HG03520 (cell line): Measurements from ENCODE around the gene KLHL35.
"Not testable (repeated sequence)": the region's sequence is repeated elsewhere in the genome, so short reads cannot be mapped to it uniquely, and the experiment has no call there.

ENCODE experiments used
- ATAC-seq: cut with Tn5 transposase; IDR thresholded peaks from one replicate; pipeline ENCODE4 v1.9.1; 2021; ENCODE audit warnings: mild to moderate bottlenecking, moderate library complexity; ENCODE audit not compliant: unreplicated experiment

Gene KLHL35

DNA sequence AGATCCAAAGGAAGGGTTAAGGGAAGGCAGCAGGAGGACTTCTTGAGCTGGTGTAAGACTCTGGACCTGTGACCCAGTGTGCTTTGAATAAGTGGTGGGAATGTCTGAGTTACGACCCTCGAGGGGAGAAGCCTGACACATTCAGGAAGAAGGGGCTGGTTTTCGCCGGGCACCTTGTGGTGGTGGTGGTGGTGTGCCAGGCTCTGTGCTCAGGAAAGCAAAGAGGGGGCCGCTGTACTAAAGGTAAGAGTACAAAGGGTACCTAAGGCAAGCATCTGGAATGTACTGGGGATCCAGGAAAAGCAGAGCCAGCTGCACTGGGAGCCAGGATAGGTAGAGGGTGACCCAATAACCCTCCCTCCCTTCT is 6.3 kb downstream of the KLHL35 start:
- no peak for ATAC-seq

DNA sequence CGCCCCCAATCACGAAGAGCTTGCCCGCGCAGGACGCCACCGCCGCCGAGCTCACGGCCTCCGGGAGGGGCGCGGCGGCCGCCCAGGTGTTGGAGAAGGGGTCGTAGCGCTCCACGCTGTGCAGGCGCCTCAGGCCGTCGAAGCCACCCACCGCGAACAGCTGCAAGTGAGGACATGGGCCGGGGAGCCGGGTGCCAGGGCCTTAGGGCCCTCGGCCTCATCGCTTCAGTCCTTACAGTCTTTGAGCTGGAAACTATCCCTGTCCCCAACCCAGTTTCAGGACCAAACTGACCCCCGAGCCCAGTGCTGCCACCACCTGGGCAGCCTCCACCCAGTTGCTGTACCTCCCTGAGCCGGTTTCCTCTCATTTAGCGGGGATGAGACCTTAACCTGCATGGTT is 7.6 kb downstream of the KLHL35 start:
- ATAC-seq: no peak

DNA sequence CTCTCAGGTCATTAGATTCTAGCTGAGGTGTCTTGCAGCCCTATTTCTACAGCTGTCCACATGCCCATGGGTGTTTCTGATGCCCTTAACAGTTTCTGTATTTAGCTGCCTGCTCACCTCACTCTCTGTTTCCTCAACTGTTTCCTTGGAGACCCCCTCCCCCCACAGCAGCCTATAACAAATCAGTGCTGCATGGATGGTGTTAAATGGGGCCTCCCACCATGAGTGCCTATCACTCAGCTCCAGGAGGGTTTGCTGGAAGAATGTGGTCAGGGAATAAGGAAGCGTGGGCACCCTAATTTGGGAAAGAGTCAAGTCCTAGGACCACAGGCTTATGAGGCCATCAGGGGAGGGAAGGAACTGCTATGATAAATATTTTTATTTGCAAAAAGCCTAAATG is 8.6 kb downstream of the KLHL35 start:
- no peak for ATAC-seq

DNA sequence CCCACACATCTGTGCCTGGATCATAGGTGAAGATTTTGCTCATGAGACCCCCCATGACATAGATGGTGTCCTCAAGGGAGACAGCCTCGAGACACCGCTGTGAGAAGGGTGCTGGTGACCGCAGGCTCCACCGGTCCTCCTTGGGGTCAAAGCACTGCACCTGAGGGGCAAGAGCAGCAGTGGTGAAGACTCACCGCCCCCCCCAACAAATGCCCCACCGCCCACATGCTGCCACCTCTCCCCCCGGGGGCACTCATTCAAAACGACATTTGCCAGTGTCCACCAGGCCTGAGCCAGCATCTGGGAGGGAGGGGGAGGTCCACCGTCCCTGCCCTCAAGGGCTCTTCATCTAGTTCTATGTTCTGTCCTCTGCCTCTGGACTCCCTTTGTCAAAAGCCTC is 9.3 kb downstream of the KLHL35 start:
- no peak for ATAC-seq

DNA sequence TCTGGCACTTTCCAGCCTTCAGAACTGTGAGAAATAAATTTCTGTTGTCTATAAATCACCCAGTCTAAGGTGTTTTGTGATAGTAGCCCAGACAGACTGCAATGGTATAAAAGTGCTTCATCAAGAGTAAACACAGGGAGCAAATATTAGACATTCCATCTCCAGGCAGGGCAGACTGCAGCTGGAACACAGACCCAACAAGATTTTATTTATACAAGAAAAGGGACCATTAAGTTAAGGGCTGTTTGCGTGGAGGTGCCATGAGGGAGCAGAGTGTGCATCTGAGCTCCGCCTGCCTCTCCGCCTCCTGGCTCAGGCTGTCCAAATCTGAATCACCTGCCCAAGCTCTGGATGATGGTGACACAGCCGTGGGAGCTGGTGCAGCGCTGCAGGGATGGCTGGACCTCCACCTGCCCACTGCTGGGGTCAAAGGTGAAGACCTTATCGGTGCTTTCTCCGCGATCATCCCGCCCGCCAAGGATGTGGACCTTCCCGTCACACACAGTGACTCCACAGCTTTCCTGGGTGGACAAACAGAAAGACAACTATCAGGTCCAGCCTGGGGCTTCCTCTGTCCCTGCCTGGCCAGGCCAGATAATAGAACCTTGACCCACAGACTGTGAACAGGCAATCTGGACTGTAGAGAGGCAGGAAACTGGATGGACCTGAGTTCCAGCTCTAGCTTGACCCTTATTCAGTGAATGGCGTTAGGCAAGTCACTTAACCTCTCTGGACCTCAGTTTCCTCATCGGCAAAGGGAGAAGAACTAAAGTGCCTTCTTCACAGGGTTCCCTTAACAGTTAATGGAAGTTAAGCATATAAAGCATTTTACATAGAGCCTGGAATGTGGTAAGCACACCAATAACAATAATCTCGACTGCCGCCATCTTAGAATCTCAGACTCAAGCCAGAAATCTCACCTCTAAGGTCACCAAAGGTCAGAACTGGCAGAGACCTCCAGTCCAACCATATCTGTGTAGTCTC is 10.5 kb downstream of the KLHL35 start:
- ATAC-seq: no peak

DNA sequence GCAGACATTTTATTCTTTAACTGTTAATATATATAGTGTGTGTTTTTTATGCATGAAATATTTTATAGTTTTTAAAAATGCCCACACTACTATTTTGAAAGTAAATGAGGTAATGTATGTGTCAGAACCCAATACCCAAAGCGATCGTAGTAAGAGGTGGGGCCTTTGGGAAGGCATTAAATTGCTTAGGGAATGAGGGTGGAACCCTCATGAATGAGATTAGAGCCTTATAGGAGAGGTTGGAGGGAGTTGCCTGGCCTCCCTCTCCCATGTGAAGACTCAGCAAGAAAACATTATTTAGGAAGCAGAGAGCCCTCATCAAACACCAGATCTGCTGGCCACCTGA is 11.1 kb downstream of the KLHL35 start:
- ATAC-seq: no peak

DNA sequence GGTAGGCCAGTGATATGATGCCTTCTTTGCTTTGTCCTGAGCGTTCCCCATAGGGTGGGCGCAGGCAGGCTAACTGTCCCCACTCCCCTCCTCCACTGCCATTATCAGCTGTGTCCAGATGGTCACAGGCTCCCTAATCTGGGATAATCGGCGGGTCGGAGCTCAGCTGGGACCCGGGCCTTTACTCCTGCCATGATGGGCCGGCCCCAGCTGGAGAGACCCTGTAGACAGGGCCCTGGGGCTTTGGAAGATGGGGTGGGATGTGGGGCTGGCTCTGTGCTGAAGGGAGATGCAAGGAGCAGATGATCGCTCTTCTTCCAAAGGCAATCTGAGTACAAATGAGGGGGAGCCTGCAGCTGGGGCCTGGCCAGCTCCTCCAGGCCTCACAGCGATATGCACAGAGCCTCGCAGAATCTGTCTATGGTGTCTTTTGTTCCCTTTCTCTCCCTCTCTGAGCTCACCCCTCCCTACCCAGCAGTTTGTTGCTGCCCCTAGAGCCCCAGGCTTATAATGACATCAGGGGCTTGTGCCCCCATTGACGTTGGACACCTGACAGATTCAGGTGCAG is 11.9 kb downstream of the KLHL35 start:
- ATAC-seq: no peak

DNA sequence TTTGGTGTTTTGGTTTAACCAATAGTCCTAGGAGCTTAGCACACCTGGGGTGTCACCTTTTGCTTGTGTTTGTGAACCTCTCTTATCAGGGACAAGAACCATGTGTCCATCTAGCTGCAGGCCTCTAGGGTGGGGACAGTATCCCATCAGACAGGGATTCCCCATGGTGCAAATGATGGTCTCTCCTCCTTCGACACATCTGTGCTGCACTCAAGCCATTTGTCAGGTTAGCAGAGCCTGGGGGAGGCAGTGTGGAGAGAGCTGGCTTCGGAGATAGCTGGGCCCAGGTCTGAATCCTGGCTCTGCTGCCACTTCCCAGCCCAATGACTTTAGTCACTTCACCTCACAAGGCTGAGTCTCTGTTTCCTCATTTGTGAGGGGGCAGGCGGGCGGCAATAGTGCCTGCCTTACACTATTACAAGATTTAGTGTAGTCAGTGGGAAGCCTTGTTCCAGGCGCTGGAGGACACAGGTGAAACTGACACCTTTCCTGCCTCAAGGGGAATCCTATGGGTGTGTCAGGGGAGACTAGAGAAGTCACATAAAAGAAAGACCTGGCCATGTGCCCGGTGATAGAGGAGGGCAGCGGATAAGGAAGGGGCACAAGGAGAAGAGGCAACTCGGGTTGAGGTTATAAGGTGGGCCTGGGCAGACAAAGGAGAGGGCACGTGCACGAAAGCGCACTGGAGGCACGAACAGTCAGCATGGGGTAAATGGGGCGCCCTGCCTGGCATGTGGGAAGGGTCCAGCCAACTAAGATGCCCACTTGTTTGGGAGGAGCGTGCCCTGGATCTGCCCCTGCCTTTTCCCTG is 12.6 kb downstream of the KLHL35 start:
- ATAC-seq: no peak

DNA sequence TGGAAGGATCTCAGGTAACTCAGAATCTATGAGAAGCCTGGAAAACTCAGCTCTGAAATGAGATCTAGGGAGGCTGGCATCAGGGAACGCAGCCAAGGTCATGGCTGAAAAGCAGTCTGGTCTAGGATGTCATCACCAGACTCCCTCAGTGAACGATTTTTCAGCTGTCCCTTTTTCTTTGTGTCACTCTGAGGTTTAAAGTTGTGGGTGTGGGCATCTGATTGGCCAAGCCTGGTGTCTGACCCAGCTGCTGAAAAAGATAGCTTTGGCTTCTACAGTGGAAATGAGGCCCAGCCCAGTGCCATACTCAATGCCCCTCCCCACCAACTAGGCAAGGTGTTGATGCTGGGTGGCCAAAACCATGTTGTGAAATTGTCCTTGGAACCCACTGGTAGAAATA is 19.1 kb downstream of the KLHL35 start:
- no peak for ATAC-seq

DNA sequence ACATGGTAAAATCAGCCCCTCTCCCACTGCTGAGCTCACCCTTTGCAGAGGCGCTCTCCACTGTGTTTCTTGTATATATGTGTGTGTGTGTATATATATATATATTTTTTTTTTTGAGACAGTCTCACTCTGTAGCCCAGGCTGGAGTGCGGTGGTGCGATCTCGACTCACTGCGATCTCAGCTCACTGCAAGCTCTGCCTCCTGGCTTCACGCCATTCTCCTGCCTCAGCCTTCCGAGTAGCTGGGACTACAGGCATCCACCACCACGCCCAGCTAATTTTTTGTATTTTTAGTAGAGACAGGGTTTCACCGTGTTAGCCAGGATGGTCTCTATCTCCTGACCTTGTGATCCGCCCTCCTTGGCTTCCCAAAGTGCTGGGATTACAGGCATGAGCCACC is 19.9 kb downstream of the KLHL35 start:
- not testable (repeated sequence) for ATAC-seq

DNA sequence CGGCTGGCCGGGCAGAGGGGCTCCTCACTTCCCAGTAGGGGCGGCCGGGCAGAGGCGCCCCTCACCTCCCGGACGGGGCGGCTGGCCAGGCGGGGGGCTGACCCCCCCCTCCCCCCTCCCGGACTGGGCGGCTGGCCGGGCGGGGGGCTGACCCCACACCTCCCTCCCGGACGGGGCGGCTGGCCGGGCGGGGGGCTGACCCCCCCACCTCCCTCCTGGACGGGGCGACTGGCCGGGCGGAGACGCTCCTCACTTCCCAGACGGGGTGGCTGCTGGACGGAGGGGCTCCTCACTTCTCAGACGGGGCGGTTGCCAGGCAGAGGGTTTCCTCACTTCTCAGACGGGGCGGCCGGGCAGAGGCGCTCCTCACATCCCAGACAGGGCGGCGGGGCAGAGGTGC is 23.0 kb downstream of the KLHL35 start:
- not testable (repeated sequence) for ATAC-seq

DNA sequence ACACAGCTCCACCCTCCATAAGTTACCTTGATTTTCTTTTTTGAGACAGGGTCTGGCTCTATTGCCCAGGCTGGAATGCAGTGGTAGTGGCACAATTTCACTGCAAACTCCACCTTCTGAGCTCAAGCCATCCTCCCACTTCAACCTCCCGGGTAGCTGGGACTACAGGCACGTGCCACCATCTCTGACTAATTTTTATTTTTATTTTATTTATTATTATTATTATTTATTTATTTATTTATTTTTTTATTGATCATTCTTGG is 24.1 kb downstream of the KLHL35 start:
- no peak for ATAC-seq

DNA sequence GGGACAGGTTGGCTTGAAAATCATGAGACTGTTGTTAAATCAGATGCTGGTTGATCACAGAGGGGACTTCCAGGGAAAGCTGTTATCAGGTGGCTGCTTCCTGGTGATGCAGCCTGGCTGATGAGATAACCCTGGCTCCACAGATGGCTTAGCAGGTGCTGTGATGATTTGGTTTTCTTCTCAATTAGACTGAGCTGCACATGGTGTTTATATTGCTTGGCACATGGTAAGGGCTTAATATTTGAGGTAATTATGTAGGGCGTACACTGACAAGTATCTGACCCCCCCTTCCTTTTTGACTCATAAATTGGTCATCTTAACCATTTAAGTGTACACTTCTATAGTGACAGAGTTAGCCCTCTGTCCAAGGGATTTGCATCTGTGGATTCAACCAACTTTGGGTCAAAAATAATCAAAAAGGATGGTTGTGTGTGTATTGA is 26.6 kb downstream of the KLHL35 start:
- ATAC-seq: no peak

DNA sequence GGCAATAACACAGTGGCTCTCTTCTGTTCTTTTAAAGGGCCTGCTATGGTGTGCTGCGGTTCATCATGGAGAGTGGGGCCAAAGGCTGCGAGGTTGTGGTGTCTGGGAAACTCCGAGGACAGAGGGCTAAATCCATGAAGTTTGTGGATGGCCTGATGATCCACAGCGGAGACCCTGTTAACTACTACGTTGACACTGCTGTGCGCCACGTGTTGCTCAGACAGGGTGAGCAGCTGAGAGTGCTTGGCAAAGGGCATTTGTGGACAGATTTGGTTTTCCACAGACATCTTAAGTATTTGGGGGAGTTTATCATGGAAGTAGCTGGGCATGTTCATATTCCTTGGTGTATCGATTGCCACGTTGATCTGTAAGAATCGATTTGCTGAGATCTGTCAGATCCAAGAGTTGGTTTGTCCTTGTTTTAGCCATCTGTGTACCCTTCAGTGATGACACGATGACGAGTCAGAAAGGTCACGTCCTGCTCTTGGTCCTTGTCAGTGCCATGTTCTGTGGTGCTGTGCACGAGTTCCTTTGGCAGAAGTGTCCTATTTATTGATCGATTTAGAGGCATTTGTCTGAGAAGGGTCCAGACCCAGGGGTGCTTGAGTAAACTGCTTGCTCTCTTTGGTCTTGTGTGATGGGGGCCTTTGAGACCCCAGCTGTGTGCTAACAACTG is 28.9 kb downstream of the KLHL35 start:
- no peak for ATAC-seq

DNA sequence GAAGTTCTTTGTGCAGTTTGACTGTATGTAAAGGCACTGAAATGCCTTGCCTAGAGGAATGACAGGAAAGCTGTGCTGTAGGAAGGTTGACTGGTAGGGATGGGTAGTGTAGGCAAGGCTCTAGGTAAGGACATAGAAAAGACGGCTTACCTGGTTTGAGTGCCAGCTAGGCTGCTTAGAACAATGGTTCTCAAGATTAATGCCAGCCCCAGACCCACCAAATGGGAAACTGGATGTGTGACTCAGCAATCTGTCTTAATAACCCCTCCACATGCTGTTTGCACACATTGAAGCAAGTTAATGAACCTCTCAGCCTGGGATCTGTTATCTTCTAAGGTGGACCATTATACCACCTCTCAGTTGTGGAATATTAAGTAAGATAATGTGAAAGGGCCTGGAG is 30.0 kb downstream of the KLHL35 start:
- ATAC-seq: no peak

DNA sequence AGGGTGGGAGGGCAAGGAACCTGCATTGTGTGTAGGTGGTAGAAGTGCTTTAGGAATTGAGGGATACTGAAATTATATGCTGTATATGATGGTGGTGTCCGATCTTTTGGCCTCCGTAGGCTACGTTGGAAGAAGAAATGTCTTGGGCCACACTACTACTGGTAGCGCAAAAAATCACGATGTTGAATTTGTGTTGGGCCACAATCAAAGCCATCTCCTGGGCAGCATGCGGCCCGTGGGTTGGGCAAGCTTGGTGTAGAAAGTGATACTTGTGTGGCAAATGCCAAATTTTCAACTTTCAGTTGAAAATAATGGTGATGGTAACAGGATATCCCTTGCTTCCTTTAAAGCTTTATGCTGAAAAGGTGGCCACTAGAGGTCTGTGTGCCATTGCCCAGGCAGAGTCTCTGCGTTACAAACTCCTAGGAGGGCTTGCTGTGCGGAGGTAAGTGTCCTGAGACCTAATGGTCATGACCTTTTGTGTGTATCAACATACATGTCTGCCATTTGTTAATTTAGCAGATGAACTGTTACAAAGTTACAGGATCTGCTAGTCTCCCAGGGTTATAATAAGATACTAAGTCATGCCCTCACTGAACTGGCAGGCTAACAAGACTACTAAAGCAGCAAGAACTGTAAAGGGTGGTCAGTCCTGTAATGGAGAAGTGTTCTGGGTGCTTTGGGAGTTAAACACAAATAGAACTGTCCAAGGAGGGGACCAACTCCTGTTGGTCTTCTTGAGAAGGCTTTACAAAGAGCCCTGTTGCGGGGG is 30.8 kb downstream of the KLHL35 start:
- no peak for ATAC-seq

DNA sequence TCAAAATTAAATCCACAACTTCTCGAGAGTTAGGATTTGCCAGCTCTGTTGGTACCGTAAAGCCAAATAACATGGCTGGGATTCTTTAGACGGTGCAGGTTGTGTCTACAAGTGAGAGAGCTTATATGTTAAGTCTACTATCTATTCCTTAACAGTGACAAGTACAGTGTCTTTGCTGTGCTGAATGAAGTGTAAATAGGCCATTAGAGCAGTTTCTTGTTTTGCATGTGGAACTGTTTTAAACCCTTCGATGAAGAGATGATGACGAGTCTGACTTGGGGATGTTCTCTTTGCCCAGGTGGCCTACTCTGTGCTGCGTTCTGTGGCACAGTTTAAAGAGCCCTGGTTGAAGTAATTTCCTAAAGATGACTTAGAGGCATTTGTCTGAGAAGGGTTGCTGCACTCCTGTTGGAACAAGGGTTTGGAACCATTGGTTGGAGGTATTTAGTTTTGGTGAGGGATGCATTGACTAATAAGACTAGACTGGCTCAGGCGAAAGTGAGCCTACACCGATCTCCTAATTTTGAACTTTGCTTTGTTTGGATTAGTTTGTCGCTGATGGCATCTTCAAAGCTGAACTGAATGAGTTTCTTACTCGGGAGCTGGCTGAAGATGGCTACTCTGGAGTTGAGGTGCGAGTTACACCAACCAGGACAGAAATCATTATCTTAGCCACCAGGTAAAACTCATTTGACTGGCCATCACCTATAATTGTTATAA is 32.7 kb downstream of the KLHL35 start:
- ATAC-seq: no peak

DNA sequence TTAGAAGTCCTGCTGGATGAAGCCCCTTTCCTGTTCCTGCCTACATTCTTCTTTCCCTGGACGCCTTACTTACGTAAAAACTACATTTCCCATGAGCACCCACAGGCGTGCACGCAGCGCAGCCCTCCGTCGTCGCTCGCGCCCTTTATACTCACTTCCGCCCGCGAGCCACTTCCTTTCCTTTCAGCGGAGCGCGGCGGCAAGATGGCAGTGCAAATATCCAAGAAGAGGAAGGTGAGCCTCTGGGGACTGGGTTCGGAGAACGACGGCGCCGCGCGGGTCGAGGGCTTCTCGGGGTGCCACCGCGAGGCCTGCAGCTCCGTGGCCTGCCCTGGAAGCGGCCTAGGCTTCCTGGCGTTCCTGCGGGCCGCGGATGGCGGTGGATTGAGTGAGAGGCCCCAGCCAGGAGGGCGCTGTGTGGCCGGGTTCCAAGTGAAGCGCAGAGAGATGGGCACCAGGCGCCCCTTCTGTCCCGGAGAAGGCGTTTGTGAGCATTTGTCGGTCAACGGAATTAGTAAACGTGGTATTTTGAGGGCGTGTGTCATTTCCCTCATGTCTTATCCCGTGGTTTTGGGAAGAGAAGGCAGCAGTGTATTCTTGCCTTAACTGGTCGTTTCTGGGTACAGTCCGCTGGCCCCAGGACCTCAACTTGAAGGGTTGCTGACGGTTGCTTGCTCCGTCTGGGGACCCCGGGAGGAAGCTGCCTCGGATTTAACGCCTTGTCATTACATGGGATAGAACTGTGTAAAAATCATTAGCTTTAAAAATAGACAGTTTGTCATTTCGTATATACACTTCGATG is 33.5 kb downstream of the KLHL35 start, which contains the start of gene RPS3:
Gene RPS3, plus strand, starts transcription at position 175 of the 802 bp plus-strand sequence. Its CDS starts 30 bp downstream, at position 205.
- ATAC-seq: peak; percentile 88

DNA sequence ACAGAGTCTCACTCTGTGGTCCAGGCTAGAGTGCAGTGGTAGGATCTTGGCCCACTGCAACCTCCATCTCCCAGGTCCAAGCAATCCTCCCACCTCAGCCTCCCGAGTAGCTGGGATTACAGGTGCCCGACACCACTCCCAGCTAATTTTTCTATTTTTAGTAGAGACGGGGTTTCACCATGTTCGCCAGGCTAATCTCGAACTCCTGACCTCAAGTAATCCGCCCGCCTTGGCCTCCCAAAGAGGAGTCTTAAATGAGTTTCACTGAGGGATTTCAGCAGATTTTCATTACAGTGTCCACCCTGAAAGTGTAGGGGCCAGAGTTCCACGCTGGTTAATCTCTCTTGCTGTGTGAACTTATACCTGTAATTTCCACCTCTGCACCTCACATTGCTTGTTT is 34.1 kb downstream of the KLHL35 start:
- no peak for ATAC-seq
